B cell (primary cell): ENCODE measurements around the gene ATP8A2. TPM values are rescaled to one million over a fixed set of nuclear protein-coding genes. Genes with fewer than 3 reads are reported as not detected.

ENCODE experiments used
- ATAC-seq: fragments of 200-7000 bp; cut with Tn5 transposase; one replicate; pipeline ENCODE4 v1.10.0; 2021; ENCODE audit warnings: low read depth, mild to moderate bottlenecking, moderate number of reproducible peaks, moderate library complexity
- CTCF ChIA-PET: fragments of 350-600 bp; sonication (Branson Sonifier 250); formaldehyde crosslinking; loops from one replicate; lab custom pipeline; 2021; ENCODE audit warnings: antibody characterized with exemption, inconsistent platforms; lab: Charles Lee
- POLR2A ChIA-PET: fragments of 350-600 bp; sonication (Branson Sonifier 250); formaldehyde crosslinking; loops from one replicate; lab custom pipeline; 2021; ENCODE audit warnings: antibody characterized with exemption; lab: Charles Lee
- DNase-seq: peaks from one replicate; pipeline ENCODE4 v3.0.0; 2013
- H2AFZ ChIP-seq: 2 replicates; pipeline ENCODE4 v1.6.1; 2012; ENCODE audit warnings: mild to moderate bottlenecking, low read depth, low read length; ENCODE audit not compliant: insufficient read depth, poor library complexity, severe bottlenecking
- H3K27ac ChIP-seq, 2 donors: 1 replicate in 1 of 2; 2 replicates in 1 of 2; pipeline ENCODE4 v1.5.1; 2012 to 2013; ENCODE audit warnings: low read length in 2 of 2, mild to moderate bottlenecking in 2 of 2, moderate library complexity in 1 of 2
- H3K27me3 ChIP-seq, 4 experiments: fragments of 200-600 bp in 1 of 4; sonication (generic) in 1 of 4; replicated peaks in 1 of 4; 1 replicate in 2 of 4; 2 replicates in 2 of 4; pipeline versions ENCODE4 v1.6.1 to v1.7.0; 2013 to 2016; ENCODE audit warnings: low read length in 3 of 4, mild to moderate bottlenecking in 2 of 4, mixed read lengths in 1 of 4, moderate library complexity in 1 of 4; ENCODE audit not compliant: insufficient read depth in 4 of 4, control insufficient read depth in 3 of 4; ENCODE audit errors: control extremely low read depth in 1 of 4
- H3K36me3 ChIP-seq, 2 experiments: replicated peaks in 1 of 2; 1 replicate in 1 of 2; 2 replicates in 1 of 2; pipeline versions ENCODE4 v1.6.1 to v1.7.1; 2013; ENCODE audit warnings: low read length in 1 of 2; ENCODE audit not compliant: insufficient read depth in 2 of 2, control insufficient read depth in 1 of 2; ENCODE audit errors: control extremely low read depth in 1 of 2, extremely low read depth in 1 of 2
- H3K4me1 ChIP-seq, 2 donors: fragments of 200-600 bp in 1 of 2; sonication (generic) in 1 of 2; 1 replicate in 1 of 2; 2 replicates in 1 of 2; pipeline versions ENCODE4 v1.5.1 to v1.6.1; 2013 to 2017; ENCODE audit warnings: low read length in 2 of 2; ENCODE audit not compliant: control insufficient read depth in 2 of 2, insufficient read depth in 2 of 2
- H3K4me2 ChIP-seq: replicated peaks from 2 replicates; pipeline ENCODE3; 2012; ENCODE audit warnings: mild to moderate bottlenecking, low read depth, low read length; ENCODE audit not compliant: poor library complexity, severe bottlenecking
- H3K4me3 ChIP-seq, 5 experiments: fragments of 200-600 bp in 1 of 5; sonication (generic) in 1 of 5; 1 replicate in 3 of 5; 2 replicates in 2 of 5; pipeline versions ENCODE4 v1.5.1 to v1.7.0; 2011 to 2016; ENCODE audit warnings: low read length in 4 of 5, mild to moderate bottlenecking in 4 of 5, low read depth in 2 of 5, control low read depth in 1 of 5, moderate library complexity in 1 of 5; ENCODE audit not compliant: insufficient read depth in 1 of 5; ENCODE audit errors: control extremely low read depth in 1 of 5, extremely low read depth in 1 of 5
- H3K79me2 ChIP-seq: fragments of 200-600 bp; sonication (generic); one replicate; pipeline ENCODE4 v1.6.0; 2016; ENCODE audit warnings: low read length; ENCODE audit not compliant: control insufficient read depth, insufficient read depth
- H3K9ac ChIP-seq: fragments of 200-600 bp; sonication (generic); 2 replicates; pipeline ENCODE4 v1.6.1; 2017; ENCODE audit warnings: mild to moderate bottlenecking, low read length, moderate library complexity
- H3K9me3 ChIP-seq, 3 donors: one replicate each; pipeline versions ENCODE4 v1.6.1 to v1.7.1; 2013; ENCODE audit warnings: low read length in 2 of 3; ENCODE audit not compliant: control insufficient read depth in 2 of 3, insufficient read depth in 1 of 3; ENCODE audit errors: control extremely low read depth in 1 of 3
- H4K20me1 ChIP-seq: 2 replicates; pipeline ENCODE4 v1.6.0; 2012; ENCODE audit warnings: mild to moderate bottlenecking, low read length; ENCODE audit not compliant: insufficient read depth, control insufficient read depth, poor library complexity, severe bottlenecking
- H3K27ac Mint-ChIP-seq: one replicate; pipeline ENCODE4 v1.8.0; 2021; ENCODE audit warnings: mixed read lengths
- H3K27me3 Mint-ChIP-seq: one replicate; pipeline ENCODE4 v1.8.0; 2021; ENCODE audit warnings: mixed read lengths
- H3K4me1 Mint-ChIP-seq: one replicate; pipeline ENCODE4 v1.8.0; 2021; ENCODE audit warnings: mixed read lengths
- H3K4me3 Mint-ChIP-seq: one replicate; pipeline ENCODE4 v1.8.0; 2021; ENCODE audit warnings: mixed read lengths
- H3K9me3 Mint-ChIP-seq: one replicate; pipeline ENCODE4 v1.8.0; 2022; ENCODE audit warnings: mixed read lengths; ENCODE audit not compliant: insufficient read depth
- CTCF ChIP-seq: fragments of 200-600 bp; IDR thresholded peaks from one replicate; pipeline ENCODE4 v1.8.0; 2022; ENCODE audit warnings: antibody characterized with exemption, mild to moderate bottlenecking
- EZH2 ChIP-seq: IDR thresholded peaks from 2 replicates; pipeline ENCODE4 v1.6.1; 2012; ENCODE audit warnings: borderline replicate concordance, low read depth, mild to moderate bottlenecking, moderate library complexity, low read length; ENCODE audit not compliant: insufficient read depth, poor library complexity, severe bottlenecking
- WGBS: methylation state at CpG from one replicate; pipeline ENCODE4 v1.1.5; 2013; ENCODE audit warnings: missing lambda C conversion rate; ENCODE audit not compliant: insufficient coverage; 5-methylcytosine and 5-hydroxymethylcytosine counted together
- intact Hi-C: fragments of 100-400 bp; cut with micrococcal nuclease; formaldehyde crosslinking; loops from one replicate; pipeline ENCODE4 v1.10.0; 2022
- polyA plus RNA-seq: library from polyadenylated mRNA; depleted of rRNA; stranded (reverse); fragments of >200 nt; gene quantifications from 2 replicates; pipeline ENCODE4 v1.2.3, GENCODE V29; 2012
- total RNA-seq, 2 donors: library from RNA; stranded (reverse); fragments of 120-200 nt in 1 of 2; gene quantifications; 1 replicate in 1 of 2; 2 replicates in 1 of 2; pipeline versions ENCODE4 v1.2.3 to v1.2.4, GENCODE V29; 2013 to 2022

Gene ATP8A2
- total and polyA plus RNA-seq, 2 donors (not counting 1 experiment from before 2014, with no cell fraction given) = not detected

GRCh38 chr13:25446261-25446660 is 74.5 kb downstream of the ATP8A2 start:
- WGBS = no CpG with 5 or more reads among the region's 4 CpGs
- no peak for DNase-seq
- Histone ChIP-seq H3K79me2 (no peaks in the 10 kb centered on the region), H4K20me1 (no peaks in the 10 kb centered on the region), H3K27me3 (peaks cover 0 to 4% (median 0%) of the 10 kb centered on the region in 4 experiments), H3K9me3 (peaks cover 0 to 6% (median 0%) of the 10 kb centered on the region in 3 donors), H3K36me3 (no peaks in the 10 kb centered on the region), H3K4me2 (no peak overlapping the region), H3K4me3 (no peak overlapping the region), H3K4me1 (no peaks in the 10 kb centered on the region), H3K9ac (no peak overlapping the region), H2AFZ (no peak overlapping the region), H3K27ac (no peak overlapping the region)
- intact Hi-C loops = no loop called here
- Mint-ChIP-seq H3K4me3 (no peak overlapping the region), H3K4me1 (no peaks in the 10 kb centered on the region), H3K9me3 (no peaks in the 10 kb centered on the region), H3K27ac (no peak overlapping the region), H3K27me3 (peaks cover 24% of the 10 kb centered on the region)
- ATAC-seq = no peak
- CTCF ChIA-PET = no interaction called here
- no peak for TF ChIP-seq EZH2
- TF ChIP-seq CTCF = no peak
- POLR2A ChIA-PET = no interaction called here

- Histone ChIP-seq H3K9me3 (peaks cover 0 to 6% (median 0%) of the 10 kb centered on the region in 3 donors), H3K4me2 (no peak overlapping the region), H2AFZ (no peak overlapping the region), H3K36me3 (no peaks in the 10 kb centered on the region), H3K4me1 (no peaks in the 10 kb centered on the region), H4K20me1 (no peaks in the 10 kb centered on the region), H3K79me2 (no peaks in the 10 kb centered on the region), H3K27me3 (peaks cover 0 to 4% (median 0%) of the 10 kb centered on the region in 4 experiments), H3K4me3 (no peak overlapping the region), H3K27ac (no peak overlapping the region), H3K9ac (no peak overlapping the region)
- WGBS = 82% methylated on average over 2 of the region's 3 CpGs
- intact Hi-C loops = no loop called here
- H3K4me3 Mint-ChIP-seq = no peak overlapping the region
- POLR2A ChIA-PET = no interaction called here
- H3K4me1 Mint-ChIP-seq = no peaks in the 10 kb centered on the region
- no peak for ATAC-seq
- H3K9me3 Mint-ChIP-seq = no peaks in the 10 kb centered on the region
- CTCF ChIA-PET = no interaction called here
- H3K27ac Mint-ChIP-seq = no peak overlapping the region
- peaks cover 23% of the 10 kb centered on the region for H3K27me3 Mint-ChIP-seq
- no peak for DNase-seq
- TF ChIP-seq CTCF (no peak), EZH2 (no peak)
Observed at GRCh38 chr13:25447396-25447795, 75.6 kb downstream of the ATP8A2 start.
